Measurements from ENCODE around the gene SUN2.

- TF ChIP-seq POLR2A (IDR thresholded peaks at IDR 0.05) (no peak), CTCF (IDR thresholded peaks at IDR 0.05) (no peak)
Measured at GRCh38 chr22:38736257-38736570, 19.6 kb downstream of the SUN2 start.
